Activated T-cell treated with anti-CD3 and anti-CD28 coated beads, Interleukin-2, amount 50 U/mL, for 72 hours (primary cell): ENCODE results near the gene LRRC55. TPM values are rescaled to one million over a fixed set of nuclear protein-coding genes. Genes with fewer than 3 reads are reported as not detected.

Experiments
- ATAC-seq, 2 donors: fragments of 150-1000 bp; cut with Tn5 transposase; replicated peaks in 1 of 2; 2 replicates each; pipeline ENCODE4 v1.10.0; 2021; ENCODE audit warnings: moderate library complexity in 2 of 2, mild to moderate bottlenecking in 1 of 2
- DNase-seq, 2 donors: peaks; one replicate each; pipeline ENCODE4 v3.0.0; 2021 to 2022; ENCODE audit warnings: mixed read lengths in 1 of 2
- H3K27ac Mint-ChIP-seq: one replicate; pipeline ENCODE4 v1.8.0; 2022; ENCODE audit warnings: mild to moderate bottlenecking, moderate library complexity, mixed read lengths
- H3K27me3 Mint-ChIP-seq: one replicate; pipeline ENCODE4 v1.8.0; 2022; ENCODE audit warnings: low read depth, mixed read lengths
- H3K36me3 Mint-ChIP-seq, 2 donors: one replicate each; pipeline ENCODE4 v1.8.0; 2022; ENCODE audit warnings: mixed read lengths in 2 of 2, mild to moderate bottlenecking in 1 of 2; ENCODE audit not compliant: insufficient read depth in 2 of 2
- H3K4me1 Mint-ChIP-seq: one replicate; pipeline ENCODE4 v1.8.0; 2022; ENCODE audit warnings: low read depth, mixed read lengths
- H3K4me3 Mint-ChIP-seq, 2 donors: one replicate each; pipeline ENCODE4 v1.8.0; 2022; ENCODE audit warnings: mild to moderate bottlenecking in 2 of 2, mixed read lengths in 2 of 2, moderate library complexity in 2 of 2
- H3K9me3 Mint-ChIP-seq, 2 donors: one replicate each; pipeline ENCODE4 v1.8.0; 2022; ENCODE audit warnings: mixed read lengths in 2 of 2
- total RNA-seq, 2 donors: library from RNA; stranded (reverse); gene quantifications; one replicate each; pipeline ENCODE4 v1.2.3, GENCODE V29; 2022

The LRRC55 gene, protein sequence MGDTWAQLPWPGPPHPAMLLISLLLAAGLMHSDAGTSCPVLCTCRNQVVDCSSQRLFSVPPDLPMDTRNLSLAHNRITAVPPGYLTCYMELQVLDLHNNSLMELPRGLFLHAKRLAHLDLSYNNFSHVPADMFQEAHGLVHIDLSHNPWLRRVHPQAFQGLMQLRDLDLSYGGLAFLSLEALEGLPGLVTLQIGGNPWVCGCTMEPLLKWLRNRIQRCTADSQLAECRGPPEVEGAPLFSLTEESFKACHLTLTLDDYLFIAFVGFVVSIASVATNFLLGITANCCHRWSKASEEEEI
- not detected for total RNA-seq

- H3K4me1 Mint-ChIP-seq, result no peaks in the 10 kb centered on the region
- no peak within 1 kb of the TSS for H3K27ac Mint-ChIP-seq
- no peaks in the 10 kb centered on the region for H3K9me3 Mint-ChIP-seq
- H3K27me3 Mint-ChIP-seq, result peaks cover 32% of the 10 kb centered on the region
- no peak for DNase-seq
- H3K36me3 Mint-ChIP-seq, result no peaks in the 10 kb centered on the region
- ATAC-seq, result no peak
- no peak within 1 kb of the TSS for H3K4me3 Mint-ChIP-seq
Measured at GRCh38 chr11:57181678-57182305, at the start of gene LRRC55. Gene LRRC55 (plus strand): TSS chr11:57181953. CDS start chr11:57182023, 70 bp downstream.

- H3K4me3 Mint-ChIP-seq, result no peak overlapping the region
- no peak for DNase-seq
- peaks cover 24% of the 10 kb centered on the region for H3K27me3 Mint-ChIP-seq
- H3K9me3 Mint-ChIP-seq, result no peaks in the 10 kb centered on the region
- no peak overlapping the region for H3K27ac Mint-ChIP-seq
- no peak for ATAC-seq
- H3K36me3 Mint-ChIP-seq, result no peaks in the 10 kb centered on the region
- no peaks in the 10 kb centered on the region for H3K4me1 Mint-ChIP-seq
Measured at GRCh38 chr11:57133366-57134038, 48.3 kb upstream of the LRRC55 start.

- Mint-ChIP-seq H3K4me3 (no peak overlapping the region), H3K27me3 (peaks cover 19% of the 10 kb centered on the region), H3K9me3 (no peaks in the 10 kb centered on the region), H3K27ac (no peak overlapping the region), H3K36me3 (no peaks in the 10 kb centered on the region), H3K4me1 (no peaks in the 10 kb centered on the region)
- ATAC-seq (no peak), DNase-seq (no peak)
Measured at GRCh38 chr11:57134284-57134683, 47.5 kb upstream of the LRRC55 start.

DNA sequence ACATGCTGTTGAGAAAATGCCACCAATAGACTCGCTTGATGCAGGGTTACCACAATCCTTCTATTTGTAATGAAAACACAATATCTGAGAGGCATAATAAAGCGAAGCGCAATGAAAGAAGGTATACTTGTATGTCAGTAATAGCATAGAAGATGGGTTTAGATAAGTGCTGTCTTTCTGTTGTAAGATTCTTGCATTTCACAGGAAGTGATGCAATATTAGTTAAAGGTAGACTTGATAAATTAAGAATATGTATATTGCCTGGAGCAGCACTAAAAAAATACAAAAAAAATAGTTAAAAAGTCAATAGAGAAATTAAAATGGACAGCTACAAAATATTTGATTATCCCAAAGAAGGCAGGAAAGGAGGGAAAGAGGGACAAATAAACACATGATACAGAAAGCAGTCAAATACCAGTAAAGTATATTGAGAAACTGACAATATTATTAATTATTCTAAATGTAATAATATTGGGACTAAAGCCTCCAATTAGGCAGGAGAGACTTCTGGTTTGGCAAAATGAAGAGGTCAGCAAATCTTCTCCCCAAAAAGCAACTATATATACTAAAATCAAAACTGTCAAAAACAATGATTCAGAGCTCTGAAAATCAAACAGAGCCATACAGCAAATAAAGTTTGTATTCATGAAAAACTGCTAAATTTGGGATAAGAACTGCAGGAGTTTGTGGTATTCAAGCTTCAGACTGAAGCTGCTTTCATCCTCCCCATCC is 46.6 kb upstream of the LRRC55 start:
- Mint-ChIP-seq H3K36me3 (no peaks in the 10 kb centered on the region), H3K27ac (no peak overlapping the region), H3K9me3 (no peaks in the 10 kb centered on the region), H3K4me3 (no peak overlapping the region), H3K27me3 (peaks cover 14% of the 10 kb centered on the region), H3K4me1 (no peaks in the 10 kb centered on the region)
- DNase-seq (no peak), ATAC-seq (no peak)

DNA sequence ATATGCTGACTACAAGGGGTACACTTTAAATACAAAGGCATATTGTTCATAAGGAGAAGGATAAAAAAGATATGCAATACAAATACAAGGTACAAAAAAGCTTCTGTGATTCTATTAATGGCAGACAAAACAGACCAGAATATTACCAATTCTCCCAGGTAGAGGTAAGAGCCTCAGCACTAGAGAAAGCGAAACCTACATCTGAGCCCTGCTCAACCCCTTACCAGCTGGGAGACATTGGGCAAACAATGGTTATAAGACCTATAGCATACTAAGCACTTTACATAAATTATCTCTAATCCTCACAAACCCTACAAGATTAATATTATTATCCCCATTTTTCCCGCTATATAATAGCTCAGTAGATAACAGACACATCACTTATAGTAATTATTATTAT is 41.2 kb upstream of the LRRC55 start:
- no peak for ATAC-seq
- Mint-ChIP-seq H3K4me3 (no peak overlapping the region), H3K36me3 (no peaks in the 10 kb centered on the region), H3K9me3 (no peaks in the 10 kb centered on the region), H3K27ac (no peak overlapping the region), H3K4me1 (no peaks in the 10 kb centered on the region), H3K27me3 (no peaks in the 10 kb centered on the region)
- DNase-seq, result no peak

GRCh38 chr11:57143459-57143858 is 38.3 kb upstream of the LRRC55 start:
- H3K9me3 Mint-ChIP-seq, result no peaks in the 10 kb centered on the region
- H3K4me3 Mint-ChIP-seq, result no peak overlapping the region
- no peaks in the 10 kb centered on the region for H3K4me1 Mint-ChIP-seq
- no peak overlapping the region for H3K27ac Mint-ChIP-seq
- DNase-seq, result no peak
- no peak for ATAC-seq
- H3K36me3 Mint-ChIP-seq, result no peaks in the 10 kb centered on the region
- peaks cover 14% of the 10 kb centered on the region for H3K27me3 Mint-ChIP-seq

GRCh38 chr11:57144075-57144474 is 37.7 kb upstream of the LRRC55 start:
- H3K27me3 Mint-ChIP-seq, result peaks cover 19% of the 10 kb centered on the region
- H3K36me3 Mint-ChIP-seq, result no peaks in the 10 kb centered on the region
- H3K9me3 Mint-ChIP-seq, result no peaks in the 10 kb centered on the region
- ATAC-seq, result no peak
- H3K4me1 Mint-ChIP-seq, result no peaks in the 10 kb centered on the region
- H3K27ac Mint-ChIP-seq, result no peak overlapping the region
- H3K4me3 Mint-ChIP-seq, result no peak overlapping the region
- DNase-seq, result no peak

DNA sequence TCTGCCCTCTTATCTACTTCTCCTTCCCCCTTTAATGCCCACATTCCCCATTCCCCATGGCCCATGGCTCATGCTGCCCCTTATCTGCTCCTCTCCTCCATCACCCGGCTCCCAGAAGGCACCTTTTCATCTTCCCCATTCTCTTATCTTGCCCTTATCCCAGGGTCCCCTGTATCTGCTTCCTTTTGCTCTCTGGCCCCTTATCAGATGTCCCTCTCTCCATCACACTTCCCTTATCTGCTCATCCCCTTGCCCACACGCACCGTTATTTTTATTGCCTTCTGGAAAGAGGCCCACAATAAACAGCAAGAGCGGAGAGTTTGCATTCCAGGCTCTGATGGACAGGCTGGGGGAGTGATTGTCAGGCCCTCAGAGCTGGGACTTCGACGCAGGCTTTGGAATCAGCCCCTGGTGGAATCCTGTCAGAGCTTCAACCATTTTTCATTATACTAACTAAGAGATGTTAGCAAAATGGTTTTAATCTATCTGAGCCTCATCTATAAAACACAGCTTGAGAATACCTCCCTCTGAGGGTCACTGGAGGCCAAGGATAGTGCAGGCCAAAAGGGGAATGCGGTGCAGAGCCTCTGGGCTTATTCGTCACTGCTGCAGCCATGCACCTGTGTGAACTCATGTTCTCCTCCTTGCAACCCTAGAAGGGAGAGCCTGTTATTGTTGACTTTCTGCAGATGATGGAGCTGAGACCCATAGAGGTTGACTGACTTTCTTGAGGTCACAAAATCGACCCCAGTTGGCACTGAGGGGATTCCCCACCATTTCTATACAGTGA is 37.0 kb upstream of the LRRC55 start:
- H3K36me3 Mint-ChIP-seq, result no peaks in the 10 kb centered on the region
- H3K27ac Mint-ChIP-seq, result no peak overlapping the region
- H3K4me1 Mint-ChIP-seq, result no peaks in the 10 kb centered on the region
- no peak for DNase-seq
- no peak for ATAC-seq
- H3K27me3 Mint-ChIP-seq, result peaks cover 20% of the 10 kb centered on the region
- no peak overlapping the region for H3K4me3 Mint-ChIP-seq
- H3K9me3 Mint-ChIP-seq, result no peaks in the 10 kb centered on the region

DNA sequence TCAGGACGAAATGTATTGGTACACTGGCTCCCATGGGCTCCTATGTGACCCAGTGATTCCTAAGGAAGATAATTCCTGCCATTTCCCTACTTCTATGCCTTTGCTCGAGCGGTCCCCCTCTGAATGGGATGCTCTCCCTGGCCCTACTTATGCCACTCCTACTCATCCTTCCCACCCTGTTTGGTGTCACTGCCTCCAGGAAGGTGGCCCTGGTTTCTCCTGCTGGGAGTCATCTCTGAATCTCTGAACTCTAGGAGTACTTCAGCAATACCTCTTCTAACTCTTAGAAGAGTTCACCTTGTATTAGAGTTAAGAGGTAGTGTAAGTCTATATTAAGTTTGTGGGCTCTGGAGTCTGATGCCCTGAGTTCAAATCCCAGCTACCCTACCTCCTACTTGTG is 35.5 kb upstream of the LRRC55 start:
- peaks cover 20% of the 10 kb centered on the region for H3K27me3 Mint-ChIP-seq
- H3K4me3 Mint-ChIP-seq, result no peak overlapping the region
- ATAC-seq (no peak), DNase-seq (no peak)
- H3K4me1 Mint-ChIP-seq, result no peaks in the 10 kb centered on the region
- H3K27ac Mint-ChIP-seq, result no peak overlapping the region
- H3K36me3 Mint-ChIP-seq, result no peaks in the 10 kb centered on the region
- H3K9me3 Mint-ChIP-seq, result no peaks in the 10 kb centered on the region

DNA sequence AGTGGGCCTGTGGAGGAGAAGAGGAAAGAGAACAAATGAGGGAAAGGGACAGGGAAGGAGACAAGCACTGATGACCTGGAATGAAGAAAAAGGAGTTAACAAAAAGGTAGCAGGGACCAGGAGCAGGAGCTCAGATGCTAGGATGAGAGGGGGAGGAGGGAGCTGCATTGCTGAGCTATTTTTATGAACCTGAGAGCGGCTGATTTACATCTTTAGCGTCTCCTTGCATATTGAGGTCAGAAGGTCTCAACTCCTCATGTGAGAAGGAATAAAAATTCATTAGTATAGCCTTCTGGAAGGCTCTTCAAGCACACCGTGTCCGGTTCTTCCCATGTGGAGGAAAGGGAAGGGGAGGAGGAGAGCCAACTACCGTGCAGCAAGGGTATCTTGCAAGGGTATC is 33.1 kb upstream of the LRRC55 start:
- Mint-ChIP-seq H3K4me1 (no peaks in the 10 kb centered on the region), H3K36me3 (no peaks in the 10 kb centered on the region), H3K27ac (no peak overlapping the region), H3K27me3 (peaks cover 20% of the 10 kb centered on the region), H3K4me3 (no peak overlapping the region), H3K9me3 (no peaks in the 10 kb centered on the region)
- DNase-seq, result no peak
- no peak for ATAC-seq

- Mint-ChIP-seq H3K27me3 (peaks cover 28% of the 10 kb centered on the region), H3K4me1 (no peaks in the 10 kb centered on the region), H3K27ac (no peak overlapping the region), H3K4me3 (no peak overlapping the region), H3K9me3 (no peaks in the 10 kb centered on the region), H3K36me3 (no peaks in the 10 kb centered on the region)
- no peak for ATAC-seq
- no peak for DNase-seq
Measured at GRCh38 chr11:57150454-57150917, 31.3 kb upstream of the LRRC55 start.

DNA sequence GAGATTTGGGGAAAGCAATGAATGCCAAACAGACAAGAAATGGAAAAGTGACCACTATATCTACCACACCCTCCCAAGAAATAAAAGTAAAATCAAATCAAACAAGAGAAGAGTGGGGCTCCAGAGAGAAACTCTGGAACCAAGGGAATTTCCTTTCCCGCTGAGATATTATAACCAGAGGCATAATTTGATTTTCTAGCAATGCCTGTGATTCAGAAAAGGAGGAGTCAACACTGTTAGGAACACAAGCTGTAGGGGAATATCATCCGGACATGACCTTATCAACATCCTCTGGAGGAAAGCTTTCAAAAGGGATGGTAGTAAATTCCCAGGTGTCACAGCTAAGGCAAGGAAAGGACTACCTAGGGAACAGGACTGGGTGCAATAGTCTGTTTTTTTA is 29.6 kb upstream of the LRRC55 start:
- H3K36me3 Mint-ChIP-seq, result no peaks in the 10 kb centered on the region
- H3K4me1 Mint-ChIP-seq, result no peaks in the 10 kb centered on the region
- no peak for ATAC-seq
- peaks cover 32% of the 10 kb centered on the region for H3K27me3 Mint-ChIP-seq
- no peak for DNase-seq
- H3K9me3 Mint-ChIP-seq, result no peaks in the 10 kb centered on the region
- no peak overlapping the region for H3K4me3 Mint-ChIP-seq
- no peak overlapping the region for H3K27ac Mint-ChIP-seq
